SJCRH30 (cell line): ENCODE data around the gene WDR5B. TPM values are rescaled to one million over a fixed set of nuclear protein-coding genes. Genes with fewer than 3 reads are reported as not detected.
"Not testable (repeated sequence)": the region's sequence is repeated elsewhere in the genome, so short reads cannot be mapped to it uniquely, and the experiment has no call there.

Source experiments
- DNase-seq, 2 experiments: peaks; one replicate each; pipeline ENCODE4 v3.0.0-alpha.2; 2015 to 2020
- H3K27ac ChIP-seq: fragments of 250-450 bp; sonication (Bioruptor Pico); 2 replicates; pipeline ENCODE4 v1.5.1; 2020; ENCODE audit warnings: mild to moderate bottlenecking, moderate library complexity
- H3K27me3 ChIP-seq: fragments of 250-450 bp; sonication (Bioruptor Pico); 2 replicates; pipeline ENCODE4 v1.5.1; 2020; ENCODE audit warnings: mild to moderate bottlenecking, moderate library complexity
- H3K36me3 ChIP-seq: fragments of 250-450 bp; sonication (Bioruptor Pico); 2 replicates; pipeline ENCODE4 v1.5.1; 2020; ENCODE audit warnings: mild to moderate bottlenecking, moderate library complexity
- H3K4me1 ChIP-seq: fragments of 250-450 bp; sonication (Bioruptor Pico); 2 replicates; pipeline ENCODE4 v1.5.1; 2020; ENCODE audit warnings: mild to moderate bottlenecking, moderate library complexity
- H3K4me3 ChIP-seq: fragments of 250-450 bp; sonication (Bioruptor Pico); 2 replicates; pipeline ENCODE4 v1.5.1; 2020; ENCODE audit warnings: mild to moderate bottlenecking, moderate library complexity
- H3K9me3 ChIP-seq: fragments of 250-450 bp; sonication (Bioruptor Pico); replicated peaks from 2 replicates; pipeline ENCODE4 v1.5.1; 2020; ENCODE audit warnings: mild to moderate bottlenecking, moderate library complexity
- total RNA-seq: library from RNA; depleted of rRNA; stranded (reverse); fragments of >200 nt; shearing (Covaris generic); gene quantifications from 2 replicates; pipeline ENCODE4 v1.2.3, GENCODE V29; 2014; rRNA removed

The WDR5B gene
- total RNA-seq, 1 experiment from 2014 or later = 5.6 TPM

DNA sequence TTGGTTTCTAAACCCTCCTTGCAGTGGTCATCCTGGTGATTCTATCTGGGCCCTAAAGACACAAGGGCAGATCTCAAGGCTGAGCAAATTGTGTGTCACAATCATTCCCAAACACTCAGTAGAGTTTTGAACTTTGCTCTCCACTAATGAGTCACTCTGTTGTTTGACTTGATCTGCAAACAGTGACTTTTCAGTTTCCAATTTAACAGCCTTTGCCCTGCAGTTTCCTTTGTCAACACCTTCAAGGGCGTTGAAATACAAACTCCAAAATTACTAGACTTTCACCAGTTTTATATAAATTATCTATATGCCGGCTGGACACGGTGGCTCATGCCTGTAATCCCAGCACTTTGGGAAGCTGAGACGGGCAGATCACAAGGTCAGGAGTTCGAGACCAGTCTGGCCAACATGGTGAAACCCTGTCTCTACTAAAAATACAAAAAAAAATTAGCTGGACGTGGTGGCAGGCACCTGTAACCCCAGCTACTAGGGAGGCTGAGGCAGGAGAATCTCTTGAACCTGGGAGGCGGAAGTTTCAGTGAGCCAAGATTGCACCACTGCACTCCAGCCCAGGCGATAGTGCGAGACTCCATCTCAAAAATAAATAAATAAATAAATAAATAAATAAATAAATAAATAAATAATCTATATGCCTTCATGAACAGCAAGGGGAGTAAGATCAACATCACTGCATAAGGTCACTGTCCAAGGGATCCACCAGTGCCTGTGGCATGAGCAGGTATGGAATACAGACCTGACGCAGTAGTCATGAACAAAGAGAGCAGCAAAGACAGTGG lies 50.1 kb downstream of the WDR5B start:
- H3K27ac ChIP-seq, H3K4me1 ChIP-seq, H3K9me3 ChIP-seq, H3K4me3 ChIP-seq, H3K27me3 ChIP-seq, DNase-seq: not testable (repeated sequence)
- H3K36me3 ChIP-seq = peaks cover 54% of the 10 kb centered on the region

DNA sequence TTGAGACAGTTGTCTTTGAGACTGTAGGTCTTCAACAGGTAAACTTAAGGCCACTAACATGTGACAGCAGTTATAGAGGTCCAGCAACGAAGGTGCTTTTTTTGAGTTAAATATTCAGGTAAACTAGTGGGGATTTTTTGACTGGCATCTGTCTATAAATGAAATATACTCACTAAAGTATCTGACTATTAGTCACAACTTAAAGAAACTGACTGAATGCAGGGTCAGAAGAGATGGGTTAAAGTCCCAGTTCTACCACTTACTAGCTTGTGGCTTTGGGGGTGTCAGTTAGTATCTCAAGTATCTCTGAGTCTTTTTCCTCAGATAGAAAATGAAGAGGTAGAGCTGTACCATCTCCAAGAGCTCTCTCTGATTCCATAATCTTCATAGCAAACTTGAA lies 50.8 kb downstream of the WDR5B start:
- Histone ChIP-seq H3K36me3 (peaks cover 56% of the 10 kb centered on the region), H3K27ac (no peak overlapping the region), H3K9me3 (no peaks in the 10 kb centered on the region), H3K4me3 (no peak overlapping the region), H3K4me1 (no peaks in the 10 kb centered on the region), H3K27me3 (no peaks in the 10 kb centered on the region)
- no peak for DNase-seq

DNA sequence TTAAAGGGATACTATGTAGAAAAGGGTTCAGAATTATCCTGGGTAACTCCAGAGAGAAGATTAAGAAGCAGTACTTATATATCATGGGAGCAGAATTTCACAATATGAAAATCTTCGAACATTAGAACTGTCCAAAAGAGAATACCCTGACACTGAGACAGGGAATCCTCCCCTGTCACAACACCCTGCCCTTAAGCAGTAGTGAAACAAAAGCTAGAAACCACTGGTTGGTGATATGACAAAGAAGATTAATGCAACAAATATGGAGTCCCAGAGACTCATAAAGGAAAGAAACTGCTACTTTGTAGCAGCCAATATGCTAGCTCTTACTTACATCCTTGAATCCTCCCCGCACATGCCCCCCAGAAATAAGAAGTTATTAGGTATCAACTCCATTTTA lies 51.4 kb downstream of the WDR5B start:
- Histone ChIP-seq H3K27me3 (no peaks in the 10 kb centered on the region), H3K4me3 (no peak overlapping the region), H3K4me1 (no peaks in the 10 kb centered on the region), H3K27ac (no peak overlapping the region), H3K9me3 (no peaks in the 10 kb centered on the region), H3K36me3 (peaks cover 55% of the 10 kb centered on the region)
- no peak for DNase-seq

Other genes starting within 250 kb of the WDR5B start
- not detected in 2 replicates for gene CASR, start 232.4 kb downstream of the WDR5B start, total RNA-seq
- gene CSTA, start 90.8 kb downstream of the WDR5B start, total RNA-seq = not detected in 2 replicates
- gene MIX23, start 32.8 kb downstream of the WDR5B start, total RNA-seq = 111 and 112 TPM in 2 replicates
- 73.0 and 80.6 TPM in 2 replicates for gene FAM162A, start 31.9 kb downstream of the WDR5B start, total RNA-seq
- 40.7 and 43.6 TPM in 2 replicates for gene KPNA1, start 98.9 kb upstream of the WDR5B start, total RNA-seq
- 12.1 and 14.1 TPM in 2 replicates for gene PARP9, start 148.2 kb upstream of the WDR5B start, total RNA-seq
- gene DTX3L, start 148.3 kb upstream of the WDR5B start, total RNA-seq = 12.7 and 13.1 TPM in 2 replicates
- gene PARP15, start 161.6 kb upstream of the WDR5B start, total RNA-seq = 0.08 and 0.28 TPM in 2 replicates